HG02981 (cell line): Measurements from ENCODE around the gene AFF3.

ENCODE experiments used
- ATAC-seq: cut with Tn5 transposase; IDR thresholded peaks from one replicate; pipeline ENCODE4 v1.9.1; 2021; ENCODE audit warnings: mild to moderate bottlenecking, moderate library complexity; ENCODE audit not compliant: unreplicated experiment

The AFF3 gene

GRCh38 chr2:99653433-99653832 lies 489.0 kb downstream of the AFF3 start:
- ATAC-seq: no peak

DNA sequence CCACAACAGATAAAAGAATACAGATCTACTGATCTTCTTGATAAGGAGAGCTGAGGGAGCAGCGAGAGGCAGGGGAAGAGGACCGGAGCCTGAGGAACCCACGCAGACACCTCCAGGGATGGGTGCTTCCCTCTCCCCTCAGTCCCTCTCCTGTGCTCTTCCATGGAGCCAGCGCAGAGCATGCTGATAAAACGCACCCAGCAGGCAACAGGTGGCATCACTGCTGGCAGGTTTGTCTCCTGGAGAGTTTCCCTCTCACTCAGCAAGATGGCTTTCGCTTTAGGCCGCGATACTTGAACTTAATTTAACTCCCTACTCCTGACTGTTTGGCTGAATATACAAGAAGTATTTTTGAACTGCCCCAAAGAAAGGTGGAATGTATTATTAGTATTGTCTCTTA lies 489.5 kb downstream of the AFF3 start:
- no peak for ATAC-seq

- ATAC-seq: no peak
Observed at GRCh38 chr2:99651930-99652670, 490.3 kb downstream of the AFF3 start.

DNA sequence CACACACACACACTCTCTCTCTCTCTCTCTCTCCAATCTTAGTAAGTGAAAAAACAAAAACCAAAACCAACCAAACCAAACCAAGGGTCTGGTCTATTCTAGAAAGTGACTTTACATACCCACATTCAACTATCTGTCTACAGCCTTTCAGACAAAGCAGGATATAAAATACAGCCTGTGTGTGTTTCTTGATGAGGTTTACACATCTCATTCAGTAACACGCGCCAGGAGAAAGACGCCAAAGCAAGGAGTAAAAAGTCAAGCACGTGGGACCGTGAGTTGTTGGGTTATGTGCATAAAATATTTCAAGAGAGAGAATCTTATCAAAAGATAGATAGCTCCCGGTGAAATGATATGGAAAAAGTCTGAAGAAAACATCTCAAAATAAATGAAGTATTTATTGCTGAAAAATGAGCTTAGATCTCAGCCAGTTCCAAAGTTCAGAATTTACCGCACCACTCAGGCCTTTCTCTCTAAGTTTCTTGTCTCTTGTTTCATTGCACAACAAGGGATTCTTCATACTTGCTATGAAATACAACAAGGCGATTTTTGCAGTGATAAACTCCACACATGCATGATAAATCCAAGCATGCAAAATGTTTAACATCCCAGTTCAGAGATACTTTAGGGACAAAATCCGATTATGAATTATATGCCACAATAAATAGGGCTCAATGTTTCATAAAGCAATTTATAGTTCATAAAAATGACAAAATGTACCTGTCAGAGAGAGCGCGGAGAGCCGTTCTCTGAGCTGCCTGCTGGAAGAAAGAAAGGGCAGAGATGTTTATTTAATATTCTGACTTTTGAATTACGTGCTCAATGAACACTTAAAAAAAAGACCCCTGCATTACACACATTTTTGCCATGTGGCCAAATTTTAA lies 493.2 kb downstream of the AFF3 start:
- no peak for ATAC-seq

GRCh38 chr2:99648178-99648844 lies 494.1 kb downstream of the AFF3 start:
- no peak for ATAC-seq

DNA sequence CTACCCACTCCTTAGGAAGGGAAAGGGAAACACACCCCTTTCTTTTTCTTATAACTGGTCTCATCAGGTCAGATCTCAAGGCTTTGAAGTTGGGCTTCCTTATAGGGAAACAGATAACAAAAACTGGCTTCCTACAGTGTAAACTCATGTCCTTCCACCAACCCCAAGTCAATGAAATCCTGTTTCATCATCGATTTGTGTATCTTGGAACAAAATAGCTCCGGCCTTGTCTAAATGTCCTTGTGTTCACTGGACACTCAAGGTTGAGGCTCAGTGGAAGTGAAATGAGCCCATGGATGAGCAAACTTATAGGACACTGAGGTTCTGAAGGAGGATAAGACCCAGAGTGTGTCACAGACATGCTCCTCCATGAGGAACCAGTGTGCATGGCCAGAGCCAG lies 496.4 kb downstream of the AFF3 start:
- no peak for ATAC-seq

- no peak for ATAC-seq
Observed at GRCh38 chr2:99644419-99644787, 498.0 kb downstream of the AFF3 start.

DNA sequence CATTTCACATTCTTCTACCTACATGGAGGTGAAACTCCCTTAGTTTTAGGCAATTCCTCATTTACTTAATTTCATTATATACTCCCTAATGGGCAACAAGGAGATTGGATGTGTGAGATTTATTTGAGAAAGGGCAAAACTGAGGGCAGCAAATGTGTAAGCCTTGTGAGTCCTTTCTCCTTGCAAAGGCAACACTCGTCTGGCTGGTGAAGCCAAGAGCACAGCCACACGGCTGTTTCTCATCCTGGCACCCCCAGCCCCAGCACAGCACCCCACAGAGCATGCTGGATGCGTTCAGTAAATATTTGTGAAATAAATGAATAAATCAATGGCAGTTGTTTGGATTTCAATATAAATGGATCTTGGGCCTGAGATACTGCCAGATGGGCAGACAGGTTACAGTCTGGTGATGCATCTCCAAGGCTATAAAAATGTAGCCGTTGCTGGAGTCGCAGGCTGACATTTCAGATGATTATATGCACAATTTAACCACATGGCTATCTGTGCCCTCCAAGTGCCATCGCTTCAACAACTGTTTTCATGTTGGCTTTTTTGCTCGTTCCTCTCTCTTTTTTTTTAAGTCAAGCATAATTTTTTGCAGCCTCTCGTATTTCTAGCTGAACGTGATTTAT lies 498.5 kb downstream of the AFF3 start:
- ATAC-seq: no peak

DNA sequence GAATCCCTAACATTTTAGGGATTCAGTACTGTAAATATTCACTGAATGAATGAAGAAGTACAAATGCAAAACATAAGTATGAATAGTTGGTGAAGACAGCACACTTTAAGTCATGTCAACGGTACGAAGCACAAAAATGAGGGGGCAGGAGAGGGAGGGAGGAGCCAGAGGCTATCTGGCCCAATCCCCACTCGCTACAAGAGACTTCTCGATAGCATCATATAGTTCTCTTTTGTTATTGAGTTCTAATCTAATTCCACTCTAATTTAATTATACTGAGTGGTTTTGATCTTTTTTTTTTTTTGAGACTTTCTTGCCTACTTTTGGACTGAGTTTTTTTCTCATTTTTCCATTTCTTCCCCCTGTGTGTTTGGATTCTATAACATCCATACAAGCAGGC lies 500.4 kb downstream of the AFF3 start:
- ATAC-seq: no peak

- ATAC-seq: no peak
Observed at GRCh38 chr2:99640635-99641151, 501.7 kb downstream of the AFF3 start.

- no peak for ATAC-seq
Observed at GRCh38 chr2:99638791-99639190, 503.6 kb downstream of the AFF3 start.

DNA sequence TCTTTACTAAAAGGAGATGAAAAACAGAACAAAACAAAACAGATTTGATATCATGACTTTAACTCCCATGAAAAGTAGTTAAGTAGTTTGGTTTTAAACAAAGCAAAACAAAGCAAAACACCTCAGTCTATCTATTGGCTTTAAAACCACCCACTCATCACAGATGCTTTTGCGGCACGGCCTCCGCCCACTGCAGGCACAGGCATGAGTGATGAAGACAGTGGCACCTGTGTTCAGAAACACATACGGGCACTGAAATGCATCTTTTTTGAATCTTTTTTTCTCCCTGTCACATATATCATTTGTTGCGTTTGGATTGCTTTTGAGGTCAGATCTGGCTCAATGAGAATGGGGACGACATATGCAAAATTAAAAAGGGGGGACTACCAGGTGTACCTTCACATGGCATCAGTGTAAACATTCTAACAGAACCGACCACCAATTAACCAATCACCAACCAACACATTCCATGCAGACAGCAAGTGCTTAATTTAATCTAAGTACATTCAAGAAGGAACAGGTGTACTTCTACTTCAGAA lies 505.2 kb downstream of the AFF3 start:
- no peak for ATAC-seq

- no peak for ATAC-seq
Observed at GRCh38 chr2:99636144-99637034, 506.0 kb downstream of the AFF3 start.

DNA sequence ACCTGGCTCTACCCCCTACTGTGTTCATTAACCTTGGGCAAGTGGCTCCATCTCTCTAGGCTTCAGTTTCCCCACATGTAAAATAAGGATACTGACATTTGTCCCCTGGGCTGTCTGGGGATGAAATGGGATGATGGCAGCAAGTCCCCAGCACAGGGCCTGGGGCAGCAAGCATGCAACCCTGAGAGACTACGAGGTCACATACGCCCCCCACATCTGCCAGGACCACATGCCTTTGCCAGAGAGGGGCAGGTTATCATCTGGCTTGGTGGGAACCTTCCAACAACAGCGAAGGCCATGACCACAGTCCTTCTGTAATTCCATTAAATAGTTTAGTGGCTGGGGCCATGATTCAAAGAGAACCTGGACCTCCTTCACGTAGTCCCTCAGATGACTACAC lies 506.7 kb downstream of the AFF3 start:
- no peak for ATAC-seq

DNA sequence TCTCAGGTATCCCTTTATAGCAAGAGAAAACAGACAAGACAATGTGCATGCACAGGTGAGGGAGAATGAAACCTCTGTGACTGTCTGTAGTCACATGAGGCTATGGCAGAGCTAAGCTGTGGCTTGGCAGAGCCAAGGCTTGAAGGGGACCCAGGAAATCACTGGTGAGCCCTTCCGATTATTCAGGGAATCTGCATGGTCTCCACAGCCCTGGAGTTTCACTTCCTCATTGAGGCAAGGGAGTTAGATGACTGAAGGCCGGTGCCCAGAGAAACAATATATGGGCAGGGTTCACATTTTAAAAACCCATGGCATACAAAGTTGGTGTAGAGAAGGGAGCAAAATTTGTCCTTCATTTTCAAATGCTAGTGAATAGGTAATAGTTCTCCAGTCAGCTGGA lies 508.2 kb downstream of the AFF3 start:
- no peak for ATAC-seq

GRCh38 chr2:99631700-99632099 lies 510.7 kb downstream of the AFF3 start:
- ATAC-seq: no peak

GRCh38 chr2:99629320-99629719 lies 513.1 kb downstream of the AFF3 start:
- ATAC-seq: no peak

DNA sequence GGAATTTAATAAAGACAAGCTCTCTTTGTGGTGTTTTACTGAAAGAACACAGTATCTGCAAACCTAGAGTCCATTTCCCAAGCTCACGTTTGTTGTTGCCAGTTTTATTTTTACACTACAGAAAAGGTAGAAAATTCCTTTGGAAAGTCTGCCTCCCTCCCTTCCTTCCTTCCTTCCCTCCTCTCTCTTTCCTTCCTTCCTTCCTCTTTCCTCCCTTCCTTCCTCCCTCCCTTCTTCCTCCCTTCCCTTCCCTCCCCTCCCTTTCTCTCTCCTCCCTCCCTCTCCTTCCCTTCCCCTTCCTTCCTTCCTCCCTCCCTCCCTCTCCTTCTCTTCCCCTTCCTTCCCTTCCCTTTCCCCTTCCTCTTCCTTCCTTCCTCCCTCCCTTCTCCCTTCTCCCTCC lies 516.2 kb downstream of the AFF3 start:
- no peak for ATAC-seq

GRCh38 chr2:99624677-99625076 lies 517.7 kb downstream of the AFF3 start:
- no peak for ATAC-seq

GRCh38 chr2:99623613-99624012 lies 518.8 kb downstream of the AFF3 start:
- ATAC-seq: no peak
